ENCODE data around the gene JAZF1. TPM values are rescaled to one million over a fixed set of nuclear protein-coding genes. Genes with fewer than 3 reads are reported as not detected.

Gene JAZF1
- total and polyA plus RNA-seq, 10 of the 15 experiments (the other 5 are each of a cell fraction or from before 2014, with no cell fraction given): 0.04 to 0.82 (median 0.15) TPM; not detected in 3

DNA sequence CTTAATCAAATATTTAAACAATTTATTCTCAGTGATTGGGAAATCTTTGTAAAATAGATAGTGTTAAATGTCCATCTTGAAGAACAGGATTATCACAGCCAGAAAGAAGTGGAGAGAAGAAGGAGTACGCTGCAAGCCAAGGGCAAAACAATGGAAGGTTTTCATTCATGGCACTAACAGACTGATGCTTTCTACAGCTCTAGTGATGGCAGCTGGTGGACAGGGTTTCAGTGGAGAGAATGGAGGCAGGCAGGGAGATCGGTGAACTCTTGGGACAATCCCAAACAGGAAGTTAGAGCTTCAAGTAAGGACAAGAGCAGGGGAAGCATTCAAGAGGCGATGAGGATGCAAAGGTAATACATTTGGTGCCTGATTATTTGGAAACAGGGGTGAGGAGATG lies 207.0 kb downstream of the JAZF1 start:
- no peaks in the 10 kb centered on the region for H3K36me3 ChIP-seq (ENCODE audit: control insufficient read depth in 2 of 2, insufficient read depth in 2 of 2, low read length in 1 of 2)
- intact Hi-C loops (cut with micrococcal nuclease; ENCODE audit: unreplicated experiment) (no loop called here), in situ Hi-C loops (cut with MboI) (no loop called here)
- RAD21 ChIA-PET (ENCODE audit: unreplicated experiment): no interaction called here
- no peak overlapping the region for H2AFZ ChIP-seq (ENCODE audit: control insufficient read depth, low read depth, low read length)
- no peak for DNase-seq (ENCODE audit: low read depth, low spot score)
- BruUV-seq (replicated peaks): no TSS peak
- ATAC-seq: no peak
- no peaks in the 10 kb centered on the region for H3K27me3 ChIP-seq (replicated peaks in 1 of 2; ENCODE audit: control insufficient read depth in 2 of 2, insufficient read depth in 2 of 2, low read length in 1 of 2)
- H3K79me2 ChIP-seq (ENCODE audit: control insufficient read depth, insufficient read depth, low read length): no peaks in the 10 kb centered on the region
- H3K27ac ChIP-seq (ENCODE audit: control insufficient read depth, insufficient read depth): no peak overlapping the region
- H4K20me1 ChIP-seq (ENCODE audit: control insufficient read depth, insufficient read depth): no peaks in the 10 kb centered on the region
- H3K4me1 ChIP-seq (ENCODE audit: control insufficient read depth, insufficient read depth, low read length): no peaks in the 10 kb centered on the region
- WGBS (ENCODE audit: insufficient coverage, insufficient replicate concordance, low lambda C conversion rate, missing lambda C conversion rate): 83% methylated on average over 3 of the region's 3 CpGs
- no peak overlapping the region for H3K4me2 ChIP-seq (ENCODE audit: control insufficient read depth, insufficient read depth)
- CTCF ChIA-PET: interaction anchor here (2.1 kb wide), 1 partner anchor 778 kb away, joined by 7 read pairs; no protein-coding TSS in a partner anchor
- SMC1A ChIA-PET (ENCODE audit: uncharacterized antibody, unreplicated experiment): interaction anchor here (0.6 kb wide), 1 partner anchor 1138 kb away, joined by 3 read pairs; no protein-coding TSS in a partner anchor
- no peak for FAIRE-seq
- H3K4me3 ChIP-seq: no peak overlapping the region
- no peak overlapping the region for H3K9ac ChIP-seq (ENCODE audit: control insufficient read depth, insufficient read depth, low read length)
- H3K9me3 ChIP-seq (replicated peaks; ENCODE audit: control insufficient read depth, insufficient read depth, low read length): no peaks in the 10 kb centered on the region
- POLR2A ChIA-PET: no interaction called here
- TF ChIP-seq SMARCA5 (IDR thresholded peaks at IDR 0.05) (no peak), RELA (IDR thresholded peaks at IDR 0.05; ENCODE audit: borderline replicate concordance, partially characterized antibody) (no peak), MLLT1 (IDR thresholded peaks at IDR 0.05) (no peak), HDGF (IDR thresholded peaks at IDR 0.05) (no peak), ZNF384 (IDR thresholded peaks at IDR 0.05; ENCODE audit: borderline replicate concordance, low read depth, low read length) (no peak), ZBTB33 (IDR thresholded peaks at IDR 0.05) (no peak), CREM (IDR thresholded peaks at IDR 0.05; ENCODE audit: low read depth) (no peak), BRCA1 (IDR thresholded peaks at IDR 0.05; ENCODE audit: low read depth, low read length) (no peak)
- TF ChIP-seq, protein P1, sequence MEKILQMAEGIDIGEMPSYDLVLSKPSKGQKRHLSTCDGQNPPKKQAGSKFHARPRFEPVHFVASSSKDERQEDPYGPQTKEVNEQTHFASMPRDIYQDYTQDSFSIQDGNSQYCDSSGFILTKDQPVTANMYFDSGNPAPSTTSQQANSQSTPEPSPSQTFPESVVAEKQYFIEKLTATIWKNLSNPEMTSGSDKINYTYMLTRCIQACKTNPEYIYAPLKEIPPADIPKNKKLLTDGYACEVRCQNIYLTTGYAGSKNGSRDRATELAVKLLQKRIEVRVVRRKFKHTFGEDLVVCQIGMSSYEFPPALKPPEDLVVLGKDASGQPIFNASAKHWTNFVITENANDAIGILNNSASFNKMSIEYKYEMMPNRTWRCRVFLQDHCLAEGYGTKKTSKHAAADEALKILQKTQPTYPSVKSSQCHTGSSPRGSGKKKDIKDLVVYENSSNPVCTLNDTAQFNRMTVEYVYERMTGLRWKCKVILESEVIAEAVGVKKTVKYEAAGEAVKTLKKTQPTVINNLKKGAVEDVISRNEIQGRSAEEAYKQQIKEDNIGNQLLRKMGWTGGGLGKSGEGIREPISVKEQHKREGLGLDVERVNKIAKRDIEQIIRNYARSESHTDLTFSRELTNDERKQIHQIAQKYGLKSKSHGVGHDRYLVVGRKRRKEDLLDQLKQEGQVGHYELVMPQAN (conservative IDR thresholded peaks at IDR 0.05): no peak
- TF ChIP-seq, protein P2, sequence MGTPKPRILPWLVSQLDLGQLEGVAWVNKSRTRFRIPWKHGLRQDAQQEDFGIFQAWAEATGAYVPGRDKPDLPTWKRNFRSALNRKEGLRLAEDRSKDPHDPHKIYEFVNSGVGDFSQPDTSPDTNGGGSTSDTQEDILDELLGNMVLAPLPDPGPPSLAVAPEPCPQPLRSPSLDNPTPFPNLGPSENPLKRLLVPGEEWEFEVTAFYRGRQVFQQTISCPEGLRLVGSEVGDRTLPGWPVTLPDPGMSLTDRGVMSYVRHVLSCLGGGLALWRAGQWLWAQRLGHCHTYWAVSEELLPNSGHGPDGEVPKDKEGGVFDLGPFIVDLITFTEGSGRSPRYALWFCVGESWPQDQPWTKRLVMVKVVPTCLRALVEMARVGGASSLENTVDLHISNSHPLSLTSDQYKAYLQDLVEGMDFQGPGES (IDR thresholded peaks at IDR 0.05): no peak
- TF ChIP-seq, protein P3, sequence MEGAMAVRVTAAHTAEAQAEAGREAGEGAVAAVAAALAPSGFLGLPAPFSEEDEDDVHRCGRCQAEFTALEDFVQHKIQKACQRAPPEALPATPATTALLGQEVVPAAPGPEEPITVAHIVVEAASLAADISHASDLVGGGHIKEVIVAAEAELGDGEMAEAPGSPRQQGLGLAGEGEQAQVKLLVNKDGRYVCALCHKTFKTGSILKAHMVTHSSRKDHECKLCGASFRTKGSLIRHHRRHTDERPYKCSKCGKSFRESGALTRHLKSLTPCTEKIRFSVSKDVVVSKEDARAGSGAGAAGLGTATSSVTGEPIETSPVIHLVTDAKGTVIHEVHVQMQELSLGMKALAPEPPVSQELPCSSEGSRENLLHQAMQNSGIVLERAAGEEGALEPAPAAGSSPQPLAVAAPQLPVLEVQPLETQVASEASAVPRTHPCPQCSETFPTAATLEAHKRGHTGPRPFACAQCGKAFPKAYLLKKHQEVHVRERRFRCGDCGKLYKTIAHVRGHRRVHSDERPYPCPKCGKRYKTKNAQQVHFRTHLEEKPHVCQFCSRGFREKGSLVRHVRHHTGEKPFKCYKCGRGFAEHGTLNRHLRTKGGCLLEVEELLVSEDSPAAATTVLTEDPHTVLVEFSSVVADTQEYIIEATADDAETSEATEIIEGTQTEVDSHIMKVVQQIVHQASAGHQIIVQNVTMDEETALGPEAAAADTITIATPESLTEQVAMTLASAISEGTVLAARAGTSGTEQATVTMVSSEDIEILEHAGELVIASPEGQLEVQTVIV (IDR thresholded peaks at IDR 0.05; ENCODE audit: borderline replicate concordance, partially characterized antibody): no peak
